Thyroid gland (tissue), 4 donors: Measurements from ENCODE around the gene MTF1. TPM values are rescaled to one million over a fixed set of nuclear protein-coding genes. Genes with fewer than 3 reads are reported as not detected.

Experiments
- DNase-seq, 2 donors: peaks; one replicate each; pipeline ENCODE4 v3.0.0-alpha.2; 2019
- H3K27ac ChIP-seq, 3 donors: fragments of 200-600 bp; sonication (generic); 1 replicate in 2 of 3; 2 replicates in 1 of 3; pipeline ENCODE4 v1.5.1; 2016 to 2019; ENCODE audit warnings: mild to moderate bottlenecking in 1 of 3, moderate library complexity in 1 of 3
- H3K27me3 ChIP-seq: fragments of 200-600 bp; sonication (generic); one replicate; pipeline ENCODE4 v1.5.1; 2019
- H3K36me3 ChIP-seq, 2 donors: fragments of 200-600 bp; sonication (generic); one replicate each; pipeline ENCODE4 v1.5.1; 2016 to 2019
- H3K4me1 ChIP-seq, 2 donors: fragments of 200-600 bp; sonication (generic); one replicate each; pipeline ENCODE4 v1.5.1; 2017 to 2019
- H3K4me3 ChIP-seq, 3 donors: fragments of 200-600 bp; sonication (generic); replicated peaks in 1 of 3; 1 replicate in 2 of 3; 2 replicates in 1 of 3; pipeline ENCODE4 v1.5.1; 2016; ENCODE audit warnings: mild to moderate bottlenecking in 1 of 3
- H3K9me3 ChIP-seq: fragments of 200-600 bp; sonication (generic); one replicate; pipeline ENCODE4 v1.5.1; 2017
- CTCF ChIP-seq, 6 experiments: fragments of 200-600 bp in 3 of 6; fragments of 450-650 bp in 3 of 6; sonication (generic) in 3 of 6; IDR thresholded peaks; one replicate each; pipeline ENCODE4 v1.5.1; 2016 to 2019; ENCODE audit warnings: antibody characterized with exemption in 6 of 6, mild to moderate bottlenecking in 2 of 6, inconsistent platforms in 1 of 6, moderate library complexity in 1 of 6
- POLR2A ChIP-seq, 2 donors: fragments of 450-650 bp; IDR thresholded peaks; one replicate each; pipeline ENCODE4 v1.6.1; 2017; ENCODE audit warnings: antibody characterized with exemption in 2 of 2, mild to moderate bottlenecking in 2 of 2, moderate library complexity in 1 of 2
- WGBS, 2 donors: methylation state at CpG; one replicate each; pipeline ENCODE4 v1.1.5; 2017; 5-methylcytosine and 5-hydroxymethylcytosine counted together
- intact Hi-C: fragments of 100-400 bp; cut with DNase I; formaldehyde crosslinking; loops from one replicate; pipeline ENCODE4 v1.15.1; 2023
- total RNA-seq, 4 donors: library from RNA; depleted of rRNA; stranded (reverse); fragments of >200 nt; gene quantifications; one replicate each; pipeline ENCODE4 v1.2.3, GENCODE V29; 2016

Gene MTF1
- total RNA-seq, 4 donors from 2014 or later = 4.0 to 6.9 (median 5.7) TPM

GRCh38 chr1:37890378-37891014 lies 31.1 kb upstream of the MTF1 start:
- no peaks in the 10 kb centered on the region for H3K27me3 ChIP-seq
- no peak for TF ChIP-seq POLR2A (IDR thresholded peaks at IDR 0.05)
- TF ChIP-seq CTCF (IDR thresholded peaks at IDR 0.05) = peak in 5 of 6 experiments; percentile 24 to 52 (median 39)
- no peaks in the 10 kb centered on the region for H3K9me3 ChIP-seq
- H3K27ac ChIP-seq = no peak overlapping the region
- no peak for DNase-seq
- H3K4me1 ChIP-seq = no peaks in the 10 kb centered on the region
- peaks cover 32 to 36% of the 10 kb centered on the region in 2 donors for H3K36me3 ChIP-seq
- 44 to 51% methylated on average over 4 of the region's 4 CpGs for WGBS, 2 donors
- no peak overlapping the region for H3K4me3 ChIP-seq
- intact Hi-C loops = no loop called here

- no peak for DNase-seq
- no peak overlapping the region for H3K4me3 ChIP-seq
- no peaks in the 10 kb centered on the region for H3K9me3 ChIP-seq
- H3K27ac ChIP-seq = no peak overlapping the region
- TF ChIP-seq POLR2A (IDR thresholded peaks at IDR 0.05) = no peak
- TF ChIP-seq CTCF (IDR thresholded peaks at IDR 0.05) = no peak
- intact Hi-C loops = no loop called here
- 76 to 94% methylated on average over 6 of the region's 6 CpGs for WGBS, 2 donors
- H3K4me1 ChIP-seq = no peaks in the 10 kb centered on the region
- no peaks in the 10 kb centered on the region for H3K27me3 ChIP-seq
- peaks cover 43 to 48% of the 10 kb centered on the region in 2 donors for H3K36me3 ChIP-seq
Observed at GRCh38 chr1:37888022-37888700, 28.8 kb upstream of the MTF1 start.

- intact Hi-C loops = no loop called here
- Histone ChIP-seq H3K27me3 (no peaks in the 10 kb centered on the region), H3K36me3 (peaks cover 71 to 78% of the 10 kb centered on the region in 2 donors), H3K4me3 (no peak overlapping the region), H3K4me1 (no peaks in the 10 kb centered on the region), H3K9me3 (no peaks in the 10 kb centered on the region), H3K27ac (no peak overlapping the region)
- DNase-seq = no peak
- TF ChIP-seq POLR2A (IDR thresholded peaks at IDR 0.05) (no peak), CTCF (IDR thresholded peaks at IDR 0.05) (no peak)
- 95 to 96% methylated on average over 3 of the region's 3 CpGs for WGBS, 2 donors
Observed at GRCh38 chr1:37884145-37884544, 24.8 kb upstream of the MTF1 start.

GRCh38 chr1:37883671-37884070 lies 24.3 kb upstream of the MTF1 start:
- Histone ChIP-seq H3K9me3 (no peaks in the 10 kb centered on the region), H3K36me3 (peaks cover 71 to 73% of the 10 kb centered on the region in 2 donors), H3K27me3 (no peaks in the 10 kb centered on the region), H3K4me3 (no peak overlapping the region), H3K4me1 (no peaks in the 10 kb centered on the region), H3K27ac (no peak overlapping the region)
- DNase-seq = no peak
- no peak for TF ChIP-seq POLR2A (IDR thresholded peaks at IDR 0.05)
- intact Hi-C loops = no loop called here
- WGBS, 2 donors = 84 to 86% methylated on average over 5 of the region's 5 CpGs

GRCh38 chr1:37879865-37880264 lies 20.5 kb upstream of the MTF1 start:
- TF ChIP-seq CTCF (IDR thresholded peaks at IDR 0.05) = no peak
- no peak for TF ChIP-seq POLR2A (IDR thresholded peaks at IDR 0.05)
- DNase-seq = no peak
- intact Hi-C loops = no loop called here
- Histone ChIP-seq H3K9me3 (no peaks in the 10 kb centered on the region), H3K4me1 (no peaks in the 10 kb centered on the region), H3K27me3 (no peaks in the 10 kb centered on the region), H3K27ac (no peak overlapping the region), H3K4me3 (no peak overlapping the region), H3K36me3 (peaks cover 61 to 63% of the 10 kb centered on the region in 2 donors)
- 92 to 93% methylated on average over 4 of the region's 4 CpGs for WGBS, 2 donors
